22Rv1 (cell line): ENCODE measurements around the gene NAB2.

Experiments used
- H3K27ac ChIP-seq: fragments of 450-650 bp; 2 replicates; pipeline ENCODE4 v1.5.1; 2017
- ZFX ChIP-seq: fragments of 450-650 bp; IDR thresholded peaks from 2 replicates; pipeline ENCODE4 v1.6.1; 2017; ENCODE audit warnings: antibody characterized with exemption, borderline replicate concordance
- TF ChIP-seq, protein P1 (sequence below): fragments of 450-650 bp; IDR thresholded peaks from 2 replicates; pipeline ENCODE4 v1.5.1; 2017; ENCODE audit warnings: mild to moderate bottlenecking

Gene NAB2

DNA sequence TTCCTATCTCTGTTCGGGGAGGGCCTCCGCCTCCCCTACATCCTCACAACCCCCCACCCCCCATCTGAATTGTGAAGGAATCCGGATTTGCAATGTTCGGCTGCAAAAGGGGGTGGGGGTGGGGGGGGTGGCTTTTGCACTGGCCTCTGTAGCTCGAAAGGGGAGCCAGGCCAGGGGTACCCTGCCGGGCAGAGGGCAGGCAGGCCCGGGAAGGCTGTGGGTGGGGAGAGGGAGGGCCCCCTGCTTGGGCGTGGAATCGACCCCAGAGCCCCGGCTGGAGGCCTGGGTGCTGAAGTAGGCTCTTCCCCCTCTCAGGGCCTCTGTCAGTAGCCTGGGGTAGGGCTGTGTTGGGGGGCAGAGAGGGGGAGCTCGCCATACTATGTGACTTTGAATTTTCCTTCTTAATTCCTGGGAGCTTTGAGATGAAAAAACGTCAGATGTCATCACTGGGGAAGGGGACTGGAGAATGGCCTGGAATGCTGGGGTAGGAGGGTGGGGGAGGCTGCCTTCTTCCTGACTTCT lies 40.5 kb downstream of the NAB2 start:
- no peak overlapping the region for H3K27ac ChIP-seq
- TF ChIP-seq ZFX: no peak
- TF ChIP-seq, protein P1, sequence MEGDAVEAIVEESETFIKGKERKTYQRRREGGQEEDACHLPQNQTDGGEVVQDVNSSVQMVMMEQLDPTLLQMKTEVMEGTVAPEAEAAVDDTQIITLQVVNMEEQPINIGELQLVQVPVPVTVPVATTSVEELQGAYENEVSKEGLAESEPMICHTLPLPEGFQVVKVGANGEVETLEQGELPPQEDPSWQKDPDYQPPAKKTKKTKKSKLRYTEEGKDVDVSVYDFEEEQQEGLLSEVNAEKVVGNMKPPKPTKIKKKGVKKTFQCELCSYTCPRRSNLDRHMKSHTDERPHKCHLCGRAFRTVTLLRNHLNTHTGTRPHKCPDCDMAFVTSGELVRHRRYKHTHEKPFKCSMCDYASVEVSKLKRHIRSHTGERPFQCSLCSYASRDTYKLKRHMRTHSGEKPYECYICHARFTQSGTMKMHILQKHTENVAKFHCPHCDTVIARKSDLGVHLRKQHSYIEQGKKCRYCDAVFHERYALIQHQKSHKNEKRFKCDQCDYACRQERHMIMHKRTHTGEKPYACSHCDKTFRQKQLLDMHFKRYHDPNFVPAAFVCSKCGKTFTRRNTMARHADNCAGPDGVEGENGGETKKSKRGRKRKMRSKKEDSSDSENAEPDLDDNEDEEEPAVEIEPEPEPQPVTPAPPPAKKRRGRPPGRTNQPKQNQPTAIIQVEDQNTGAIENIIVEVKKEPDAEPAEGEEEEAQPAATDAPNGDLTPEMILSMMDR: no peak

DNA sequence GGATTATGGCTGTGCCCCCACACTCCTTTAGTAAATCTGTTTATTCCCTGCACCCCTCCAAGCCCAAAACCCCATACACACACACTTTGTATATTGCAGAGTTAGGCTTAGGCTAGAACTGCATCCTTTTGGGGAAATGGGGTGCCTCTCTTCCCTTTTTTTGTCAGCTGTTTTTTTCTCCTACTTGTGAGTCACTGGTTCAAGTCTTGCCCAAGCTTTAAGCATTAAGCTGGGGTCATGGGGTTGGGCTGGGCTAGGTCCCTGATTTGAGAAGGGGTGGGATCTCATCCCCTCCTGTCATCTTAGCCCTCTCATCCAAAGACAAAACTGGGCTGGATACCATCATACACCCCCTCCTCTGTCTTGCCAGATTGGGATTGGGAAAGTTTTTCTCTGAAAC lies 41.0 kb downstream of the NAB2 start:
- H3K27ac ChIP-seq: no peak overlapping the region
- no peak for TF ChIP-seq ZFX
- TF ChIP-seq, protein P1: no peak

DNA sequence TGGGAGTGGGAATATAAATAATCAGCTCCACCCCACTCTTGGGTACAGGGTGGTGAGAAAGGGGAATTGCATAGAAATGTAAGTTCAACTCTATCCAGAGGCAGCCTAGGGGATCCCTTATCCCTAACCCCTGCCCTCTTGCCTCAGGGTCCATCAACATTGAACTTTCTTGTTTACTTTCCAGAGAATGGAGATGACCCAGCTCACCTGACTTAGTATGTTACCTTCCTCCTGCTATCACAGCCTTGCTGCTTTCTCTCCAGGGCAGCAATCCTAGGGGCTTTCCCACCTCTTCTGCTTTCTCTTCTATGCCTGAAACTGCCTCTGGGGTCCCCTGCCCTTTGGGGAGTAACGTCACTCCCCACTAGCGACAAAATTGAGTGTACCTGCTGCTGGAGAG lies 42.0 kb downstream of the NAB2 start:
- no peak overlapping the region for H3K27ac ChIP-seq
- TF ChIP-seq ZFX: no peak
- TF ChIP-seq, protein P1: no peak

DNA sequence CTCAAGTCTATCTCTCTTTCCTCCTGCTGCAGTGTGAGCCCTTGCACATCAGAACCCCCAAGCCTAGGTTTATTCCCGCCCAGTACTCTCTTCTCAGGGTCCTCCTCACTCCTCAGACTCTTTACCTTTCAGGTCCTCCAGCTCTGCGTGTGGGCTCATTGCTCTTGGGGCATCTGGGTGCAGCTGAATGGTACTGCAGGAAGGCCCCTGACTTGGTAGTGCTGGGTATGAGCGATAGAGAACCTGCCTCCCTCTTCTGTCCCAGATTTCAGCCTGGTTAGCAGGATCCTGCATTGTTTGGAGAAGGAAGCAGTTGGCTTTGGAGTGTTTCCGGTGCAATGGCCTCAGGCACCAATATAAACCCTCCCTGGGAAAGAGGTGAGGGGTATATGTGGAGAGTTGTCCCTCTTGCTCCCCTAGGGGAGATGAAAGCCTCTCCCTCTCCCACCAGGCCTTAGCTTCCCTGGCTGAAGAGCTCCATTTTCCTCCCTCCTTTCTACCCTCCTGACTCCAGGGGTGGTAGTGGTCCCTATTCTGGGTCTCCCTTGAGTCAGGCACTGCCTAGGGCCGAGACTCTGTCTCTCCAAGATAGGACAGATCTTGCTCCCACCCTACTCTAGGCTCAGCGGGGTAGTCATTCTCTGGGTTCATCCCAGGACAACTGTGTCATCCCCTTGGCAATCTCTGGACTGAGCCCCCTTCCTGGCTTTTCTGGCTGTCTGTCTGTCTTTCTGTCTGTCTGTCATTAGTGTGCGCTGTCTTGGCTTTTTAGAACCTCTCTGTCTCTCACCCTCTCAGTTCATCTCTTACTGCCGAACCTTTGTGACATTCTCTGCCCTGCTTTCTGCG lies 43.2 kb downstream of the NAB2 start:
- TF ChIP-seq, protein P1: no peak
- no peak for TF ChIP-seq ZFX
- H3K27ac ChIP-seq: no peak overlapping the region

DNA sequence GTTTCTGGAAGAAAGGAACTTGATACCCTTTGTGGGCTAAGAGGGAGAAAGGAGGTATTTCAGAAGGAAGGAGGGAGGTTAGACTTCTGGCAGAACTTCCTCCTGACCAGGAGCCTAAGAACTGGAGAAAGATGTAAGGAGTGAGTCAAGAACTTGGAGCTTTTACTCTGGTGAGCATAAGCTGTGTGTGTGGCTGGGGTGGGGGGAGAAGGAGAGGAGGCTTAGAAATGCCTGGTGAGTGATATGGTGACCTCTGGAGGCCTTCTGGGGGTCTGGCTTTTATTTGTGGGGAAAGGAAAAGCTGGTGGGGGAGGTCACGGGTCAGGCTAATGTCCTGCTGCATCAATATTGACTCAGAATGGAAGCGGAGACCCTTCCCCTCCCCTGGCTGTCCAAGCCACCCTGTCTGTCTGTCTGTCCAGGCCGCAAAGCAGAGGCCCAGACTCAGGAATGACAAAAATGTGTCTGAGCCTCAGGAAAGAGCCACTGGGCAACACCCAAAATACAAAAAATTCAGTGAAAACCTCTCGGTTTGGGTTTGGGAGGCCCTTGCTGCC lies 44.2 kb downstream of the NAB2 start:
- H3K27ac ChIP-seq: no peak overlapping the region

DNA sequence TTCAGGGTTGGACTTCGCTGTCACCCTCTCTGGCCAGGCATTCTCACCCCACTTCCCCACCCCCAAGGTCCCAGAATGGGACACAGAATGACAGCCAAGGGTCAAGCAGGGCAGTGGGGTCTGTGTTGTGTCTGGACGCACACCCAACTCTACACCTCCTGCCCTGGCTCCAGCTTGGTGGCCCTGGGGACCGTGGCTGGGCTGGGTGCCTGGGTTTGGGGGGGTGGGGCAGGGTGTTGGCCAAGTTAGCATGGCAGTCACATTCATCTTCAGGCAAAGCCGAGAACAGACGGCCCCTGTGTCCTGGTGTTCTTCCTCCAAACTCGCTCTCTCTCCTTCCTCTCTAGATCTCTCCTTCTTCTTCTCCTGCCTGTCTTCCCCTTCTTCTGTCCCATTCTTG lies 45.0 kb downstream of the NAB2 start:
- no peak overlapping the region for H3K27ac ChIP-seq
- no peak for TF ChIP-seq ZFX
- TF ChIP-seq, protein P1: no peak

More for the DNA sequence above, 44.2 kb downstream of the NAB2 start:
- TF ChIP-seq, protein P1: no peak
- no peak for TF ChIP-seq ZFX

DNA sequence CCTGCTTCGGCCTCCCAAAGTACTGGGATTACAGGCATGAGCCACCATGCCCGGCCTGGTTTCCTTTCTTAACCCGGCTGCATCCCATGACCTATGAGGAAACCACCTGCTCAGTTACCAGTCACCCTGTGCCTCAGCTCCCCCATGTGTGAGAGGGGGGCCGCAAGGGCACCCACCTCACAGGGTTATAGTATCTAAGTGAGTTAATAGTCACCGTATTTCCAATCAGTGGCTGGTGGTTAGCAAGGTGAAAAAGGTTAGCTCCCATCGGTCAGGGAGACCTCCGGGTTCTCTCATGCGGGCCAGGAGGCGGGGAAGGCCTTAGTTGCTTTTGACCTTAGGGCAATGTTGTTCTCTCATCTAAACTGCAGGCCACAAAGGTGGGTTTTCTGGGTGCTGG lies 46.0 kb downstream of the NAB2 start:
- H3K27ac ChIP-seq: no peak overlapping the region
- TF ChIP-seq ZFX: no peak
- TF ChIP-seq, protein P1: no peak
